Keratinocyte (primary cell): ENCODE data around the gene UBE2N.

ENCODE experiments used
- EZH2 ChIP-seq: IDR thresholded peaks from one replicate; pipeline ENCODE4 v1.6.1; 2012; ENCODE audit warnings: inconsistent platforms, mild to moderate bottlenecking, low read length, moderate library complexity
- TF ChIP-seq, protein P1 (sequence below), 3 experiments: IDR thresholded peaks in 1 of 3; conservative IDR thresholded peaks in 1 of 3; optimal IDR thresholded peaks in 1 of 3; 2 replicates in 2 of 3; 3 replicates in 1 of 3; pipeline versions ENCODE3 to v1.5.1; 2011; ENCODE audit warnings: low read length in 3 of 3, mild to moderate bottlenecking in 3 of 3, moderate library complexity in 2 of 3, control low read depth in 1 of 3, inconsistent platforms in 1 of 3; ENCODE audit not compliant: insufficient read depth in 2 of 3; ENCODE audit errors: extremely low read depth in 1 of 3

DNA sequence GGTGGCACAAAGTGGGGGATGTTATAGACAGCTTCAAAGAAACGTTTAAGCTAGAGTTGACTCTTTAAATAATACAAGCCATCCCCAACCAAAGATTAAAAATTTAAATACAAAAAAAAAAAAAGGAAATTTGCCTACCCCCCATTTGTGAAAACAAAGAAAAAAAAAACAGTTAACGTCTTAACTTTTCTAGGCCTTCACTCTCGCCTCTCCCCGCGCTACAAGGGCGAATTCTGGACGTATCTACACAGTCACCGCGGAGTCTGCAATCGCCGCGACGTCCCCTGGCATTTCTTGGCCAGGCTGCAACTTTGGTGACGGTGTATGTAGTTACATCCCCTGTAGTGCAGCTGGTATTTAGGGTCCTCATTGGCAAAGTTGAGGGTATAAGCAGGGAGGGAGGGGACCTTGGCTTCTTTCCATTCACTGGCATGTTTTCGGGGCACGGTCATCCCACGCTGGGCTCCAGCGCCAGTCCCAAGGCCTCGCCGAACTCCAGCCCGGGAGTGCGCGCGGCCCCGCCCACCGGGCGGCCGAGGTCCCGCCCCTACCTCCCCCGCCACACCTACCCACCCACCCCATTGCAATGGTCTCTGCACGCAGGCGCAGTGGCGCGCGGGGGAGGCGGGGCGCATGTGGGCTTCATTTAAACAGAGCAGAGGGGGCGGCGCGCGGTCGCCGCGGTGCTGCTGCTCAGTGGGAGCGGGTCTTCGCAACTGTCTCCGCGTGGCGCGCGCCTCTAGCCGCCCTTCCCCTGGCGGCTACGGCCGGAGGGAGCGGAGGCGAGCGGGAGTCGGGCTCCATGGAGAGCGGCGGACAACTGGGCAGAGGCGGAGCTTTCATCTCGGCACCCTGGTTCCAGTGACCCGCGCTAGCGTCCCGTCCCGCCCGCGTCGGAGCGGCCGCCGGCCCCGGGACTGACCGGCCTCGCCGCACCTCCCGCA, 64.2 kb downstream of the UBE2N start, which contains the start of gene NUDT4:
- TF ChIP-seq, protein P1, sequence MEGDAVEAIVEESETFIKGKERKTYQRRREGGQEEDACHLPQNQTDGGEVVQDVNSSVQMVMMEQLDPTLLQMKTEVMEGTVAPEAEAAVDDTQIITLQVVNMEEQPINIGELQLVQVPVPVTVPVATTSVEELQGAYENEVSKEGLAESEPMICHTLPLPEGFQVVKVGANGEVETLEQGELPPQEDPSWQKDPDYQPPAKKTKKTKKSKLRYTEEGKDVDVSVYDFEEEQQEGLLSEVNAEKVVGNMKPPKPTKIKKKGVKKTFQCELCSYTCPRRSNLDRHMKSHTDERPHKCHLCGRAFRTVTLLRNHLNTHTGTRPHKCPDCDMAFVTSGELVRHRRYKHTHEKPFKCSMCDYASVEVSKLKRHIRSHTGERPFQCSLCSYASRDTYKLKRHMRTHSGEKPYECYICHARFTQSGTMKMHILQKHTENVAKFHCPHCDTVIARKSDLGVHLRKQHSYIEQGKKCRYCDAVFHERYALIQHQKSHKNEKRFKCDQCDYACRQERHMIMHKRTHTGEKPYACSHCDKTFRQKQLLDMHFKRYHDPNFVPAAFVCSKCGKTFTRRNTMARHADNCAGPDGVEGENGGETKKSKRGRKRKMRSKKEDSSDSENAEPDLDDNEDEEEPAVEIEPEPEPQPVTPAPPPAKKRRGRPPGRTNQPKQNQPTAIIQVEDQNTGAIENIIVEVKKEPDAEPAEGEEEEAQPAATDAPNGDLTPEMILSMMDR (optimal IDR thresholded peaks at IDR 0.05 in 1 of 3, IDR thresholded peaks at IDR 0.05 in 1 of 3, conservative IDR thresholded peaks at IDR 0.05 in 1 of 3; ENCODE audit: extremely low read depth in 1 of 3, insufficient read depth in 2 of 3, low read length in 3 of 3): no peak
- TF ChIP-seq EZH2: no peak
